AG04450 (cell line): ENCODE results near the gene DUSP3. TPM values are rescaled to one million over a fixed set of nuclear protein-coding genes. Genes with fewer than 3 reads are reported as not detected.
"Not testable (repeated sequence)": the region's sequence is repeated elsewhere in the genome, so short reads cannot be mapped to it uniquely, and the experiment has no call there.

Experiments used
- CTCF ChIA-PET: fragments of 300-600, 350-600 bp; formaldehyde crosslinking; extraction: SDS; loops from one replicate; lab custom pipeline; 2022; ENCODE audit warnings: antibody characterized with exemption, inconsistent platforms; lab: Charles Lee
- POLR2A ChIA-PET: fragments of 350-600 bp; formaldehyde crosslinking; extraction: SDS; loops from one replicate; lab custom pipeline; 2021; ENCODE audit warnings: antibody characterized with exemption, inconsistent platforms; lab: Yijun Ruan, JAX
- DNase-seq: peaks from one replicate; pipeline ENCODE4 v3.0.0-alpha.2; 2011; ENCODE audit warnings: low read depth, low spot score
- H3K27ac ChIP-seq: one replicate; pipeline ENCODE4 v1.5.1; 2012; ENCODE audit warnings: low read depth, low read length, control low read depth
- H3K27me3 ChIP-seq: one replicate; pipeline ENCODE4 v1.6.0; 2012; ENCODE audit warnings: low read length; ENCODE audit not compliant: control insufficient read depth, insufficient read depth
- H3K4me3 ChIP-seq: 2 replicates; pipeline ENCODE4 v1.5.1; 2011; ENCODE audit warnings: mild to moderate bottlenecking, low read depth, low read length, control low read depth
- H3K9me3 ChIP-seq: 2 replicates; pipeline ENCODE4 v1.5.1; 2012; ENCODE audit warnings: low read length; ENCODE audit not compliant: control insufficient read depth, insufficient read depth
- CTCF ChIP-seq: IDR thresholded peaks from 2 replicates; pipeline ENCODE4 v1.5.1; 2011; ENCODE audit warnings: low read depth, low read length, control low read depth, inconsistent platforms
- polyA plus RNA-seq: library from polyadenylated mRNA; depleted of rRNA; stranded (reverse); fragments of >200 nt; gene quantifications from 2 replicates; pipeline ENCODE4 v1.2.3, GENCODE V29; 2011

DUSP3 gene
- polyA plus RNA-seq, 1 experiment: 45.9 TPM

- no peaks in the 10 kb centered on the region for H3K9me3 ChIP-seq
- no peak overlapping the region for H3K4me3 ChIP-seq
- no peak for TF ChIP-seq CTCF
- H3K27ac ChIP-seq: no peak overlapping the region
- H3K27me3 ChIP-seq: no peaks in the 10 kb centered on the region
- ChIA-PET POLR2A (no interaction called here), CTCF (no interaction called here)
- DNase-seq: no peak
These were observed 25.0 kb upstream of the DUSP3 start for GRCh38 chr17:43803758-43804157.

- no peak overlapping the region for H3K27ac ChIP-seq
- H3K27me3 ChIP-seq: no peaks in the 10 kb centered on the region
- no peak for DNase-seq
- peaks cover 5% of the 10 kb centered on the region for H3K9me3 ChIP-seq
- ChIA-PET POLR2A (no interaction called here), CTCF (no interaction called here)
- no peak for TF ChIP-seq CTCF
- no peak overlapping the region for H3K4me3 ChIP-seq
These were observed 23.1 kb upstream of the DUSP3 start for GRCh38 chr17:43801844-43802243.

DNA sequence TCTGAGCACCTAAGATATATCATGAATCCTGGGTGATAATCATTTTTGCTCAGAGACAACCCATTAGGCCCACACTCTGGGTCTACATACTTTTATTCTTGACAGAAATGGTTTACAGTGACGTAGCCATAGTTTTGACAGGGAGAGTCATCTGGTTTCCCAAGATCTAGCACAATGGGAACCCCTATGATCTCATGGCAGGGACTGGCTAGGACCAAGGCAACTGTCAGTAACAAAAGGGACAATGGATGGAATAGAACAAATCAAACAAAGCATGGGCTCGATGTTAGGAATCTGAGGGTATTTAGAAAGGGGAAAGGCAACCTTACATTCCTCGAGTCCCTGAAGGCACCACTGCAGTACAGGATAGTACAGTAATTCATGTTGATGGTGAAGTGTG lies 22.0 kb upstream of the DUSP3 start:
- ChIA-PET CTCF (interaction anchor here (1.5 kb wide), 1 partner anchor 45 kb away, joined by 5 read pairs; no protein-coding TSS in a partner anchor), POLR2A (no interaction called here)
- no peak for TF ChIP-seq CTCF
- Histone ChIP-seq H3K9me3 (peaks cover 5% of the 10 kb centered on the region), H3K4me3 (no peak overlapping the region), H3K27ac (no peak overlapping the region), H3K27me3 (no peaks in the 10 kb centered on the region)
- no peak for DNase-seq

GRCh38 chr17:43799047-43799446 lies 20.3 kb upstream of the DUSP3 start:
- Histone ChIP-seq H3K27ac (no peak overlapping the region), H3K4me3 (no peak overlapping the region), H3K27me3 (no peaks in the 10 kb centered on the region), H3K9me3 (peaks cover 5% of the 10 kb centered on the region)
- DNase-seq: no peak
- TF ChIP-seq CTCF: no peak
- ChIA-PET CTCF (no interaction called here), POLR2A (no interaction called here)

DNA sequence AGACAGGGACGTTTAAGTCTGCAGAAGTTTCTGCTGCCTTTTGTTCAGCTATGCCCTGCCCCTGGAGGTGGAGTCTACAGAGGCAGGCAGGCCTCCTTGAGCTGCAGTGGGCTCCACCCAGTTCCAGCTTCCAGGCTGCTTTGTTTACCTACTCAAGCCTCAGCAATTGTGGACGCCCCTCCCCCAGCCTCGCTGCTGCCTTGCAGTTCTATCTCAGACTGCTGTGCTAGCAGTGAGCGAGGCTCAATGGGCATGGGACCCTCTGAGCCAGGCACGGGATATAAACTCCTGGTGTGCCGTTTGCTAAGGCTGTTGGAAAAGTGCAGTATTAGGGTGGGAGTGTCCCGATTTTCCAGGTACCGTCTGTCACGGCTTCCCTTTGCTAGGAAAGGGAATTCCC lies 19.2 kb upstream of the DUSP3 start:
- H3K27me3 ChIP-seq, CTCF ChIA-PET, POLR2A ChIA-PET, DNase-seq, H3K4me3 ChIP-seq, H3K27ac ChIP-seq, H3K9me3 ChIP-seq: not testable (repeated sequence)

- CTCF ChIA-PET: interaction anchor here (0.5 to 0.6 kb wide), 2 partner anchors 13 to 27 kb away, joined by 4 to 6 read pairs; partner anchors contain the start of gene CFAP97D1
- DNase-seq, H3K9me3 ChIP-seq, H3K27me3 ChIP-seq, H3K27ac ChIP-seq, H3K4me3 ChIP-seq, POLR2A ChIA-PET: not testable (repeated sequence)
These were observed 13.9 kb upstream of the DUSP3 start for GRCh38 chr17:43792668-43793067.
